Neural crest cell (in vitro differentiated cells): ENCODE results near the gene EXOC4. TPM values are rescaled to one million over a fixed set of nuclear protein-coding genes. Genes with fewer than 3 reads are reported as not detected.

Experiments used
- DNase-seq: peaks from one replicate; pipeline ENCODE4 v3.0.0; 2021; ENCODE audit warnings: low read depth, mixed read lengths, low spot score
- H3K27ac Mint-ChIP-seq: one replicate; pipeline ENCODE4 v1.8.0; 2021; ENCODE audit warnings: mild to moderate bottlenecking, mixed read lengths; ENCODE audit not compliant: unreplicated experiment
- H3K27me3 Mint-ChIP-seq: 2 replicates; pipeline ENCODE4 v1.8.0; 2021; ENCODE audit warnings: low read depth, mild to moderate bottlenecking, mixed read lengths
- H3K36me3 Mint-ChIP-seq: 2 replicates; pipeline ENCODE4 v1.8.0; 2021; ENCODE audit warnings: low read depth, mild to moderate bottlenecking, mixed read lengths
- H3K4me1 Mint-ChIP-seq: 2 replicates; pipeline ENCODE4 v1.8.0; 2021; ENCODE audit warnings: mixed read lengths
- H3K4me3 Mint-ChIP-seq: one replicate; pipeline ENCODE4 v1.8.0; 2021; ENCODE audit warnings: mild to moderate bottlenecking, mixed read lengths
- H3K9me3 Mint-ChIP-seq: 2 replicates; pipeline ENCODE4 v1.8.0; 2021; ENCODE audit warnings: mixed read lengths
- CTCF ChIP-seq: fragments of 200-600 bp; sonication (generic); conservative IDR thresholded peaks from 2 replicates; pipeline ENCODE4 v1.5.0; 2021; ENCODE audit warnings: antibody characterized with exemption, mild to moderate bottlenecking
- total RNA-seq: library from RNA; stranded (reverse); gene quantifications from 2 replicates; pipeline ENCODE4 v1.2.1, GENCODE V29; 2021

EXOC4 gene
- total RNA-seq, 1 donor from 2014 or later = 79.7 TPM

- Mint-ChIP-seq H3K4me1 (peaks cover 6% of the 10 kb centered on the region), H3K27ac (no peak overlapping the region), H3K4me3 (no peak overlapping the region), H3K36me3 (peaks cover 10% of the 10 kb centered on the region), H3K9me3 (peaks cover 3% of the 10 kb centered on the region), H3K27me3 (no peaks in the 10 kb centered on the region)
- TF ChIP-seq CTCF = no peak
- no peak for DNase-seq
Observed at GRCh38 chr7:133815611-133816210, 562.8 kb downstream of the EXOC4 start.

- Mint-ChIP-seq H3K4me3 (no peak overlapping the region), H3K27me3 (no peaks in the 10 kb centered on the region), H3K4me1 (no peaks in the 10 kb centered on the region), H3K9me3 (peaks cover 3% of the 10 kb centered on the region), H3K36me3 (peaks cover 10% of the 10 kb centered on the region), H3K27ac (no peak overlapping the region)
- TF ChIP-seq CTCF = no peak
- no peak for DNase-seq
Observed at GRCh38 chr7:133819695-133820094, 566.8 kb downstream of the EXOC4 start.

- Mint-ChIP-seq H3K27me3 (no peaks in the 10 kb centered on the region), H3K27ac (no peak overlapping the region), H3K9me3 (peaks cover 3% of the 10 kb centered on the region), H3K4me3 (no peak overlapping the region), H3K36me3 (peaks cover 10% of the 10 kb centered on the region), H3K4me1 (no peaks in the 10 kb centered on the region)
- TF ChIP-seq CTCF = no peak
- no peak for DNase-seq
Observed at GRCh38 chr7:133820584-133820983, 567.7 kb downstream of the EXOC4 start.

GRCh38 chr7:133821171-133821570, 568.3 kb downstream of the EXOC4 start:
- H3K27ac Mint-ChIP-seq = no peak overlapping the region
- TF ChIP-seq CTCF = no peak
- no peak overlapping the region for H3K4me3 Mint-ChIP-seq
- H3K9me3 Mint-ChIP-seq = peaks cover 3% of the 10 kb centered on the region
- no peak for DNase-seq
- peaks cover 10% of the 10 kb centered on the region for H3K36me3 Mint-ChIP-seq
- no peaks in the 10 kb centered on the region for H3K27me3 Mint-ChIP-seq
- H3K4me1 Mint-ChIP-seq = no peaks in the 10 kb centered on the region

- DNase-seq = no peak
- TF ChIP-seq CTCF = no peak
- Mint-ChIP-seq H3K27me3 (no peaks in the 10 kb centered on the region), H3K4me1 (no peaks in the 10 kb centered on the region), H3K9me3 (peaks cover 3% of the 10 kb centered on the region), H3K4me3 (no peak overlapping the region), H3K27ac (no peak overlapping the region), H3K36me3 (peaks cover 9% of the 10 kb centered on the region)
Observed at GRCh38 chr7:133822001-133822641, 569.2 kb downstream of the EXOC4 start.
